NCI-H345 (cell line): ENCODE measurements around the gene TRPM1.

ENCODE experiments used
- DNase-seq: peaks from one replicate; lab custom pipeline; 2025; lab: John Stamatoyannopoulos, UW

TRPM1 gene

DNA sequence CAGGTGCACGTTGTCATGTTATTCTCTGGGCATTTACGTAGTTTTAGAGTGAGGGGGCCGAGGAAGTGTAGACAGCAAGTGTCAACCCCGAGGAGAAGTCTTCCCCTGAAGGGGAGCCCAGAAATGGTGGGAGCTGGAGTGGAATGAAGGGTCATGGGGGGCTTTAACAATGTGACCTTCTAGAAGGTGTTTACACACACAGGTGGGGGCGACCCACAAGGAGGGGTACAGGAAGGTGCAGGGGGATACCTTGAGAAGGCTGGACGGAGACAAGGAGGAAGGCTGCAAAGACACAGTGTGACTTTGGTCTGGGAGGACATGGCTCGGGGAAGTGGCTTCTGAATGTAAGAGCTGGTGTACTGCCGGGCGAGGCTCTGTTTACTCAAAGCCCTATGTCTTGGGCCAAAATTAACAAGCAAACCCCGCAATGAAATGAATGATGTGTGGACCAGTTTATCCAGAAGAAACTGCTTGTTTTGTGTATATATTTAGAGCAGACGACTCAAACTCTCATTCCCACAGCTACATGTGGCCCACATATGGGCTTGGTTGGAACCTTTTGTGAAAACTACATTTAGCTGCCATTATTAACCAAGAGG, 18.7 kb downstream of the TRPM1 start:
- no peak for DNase-seq

DNA sequence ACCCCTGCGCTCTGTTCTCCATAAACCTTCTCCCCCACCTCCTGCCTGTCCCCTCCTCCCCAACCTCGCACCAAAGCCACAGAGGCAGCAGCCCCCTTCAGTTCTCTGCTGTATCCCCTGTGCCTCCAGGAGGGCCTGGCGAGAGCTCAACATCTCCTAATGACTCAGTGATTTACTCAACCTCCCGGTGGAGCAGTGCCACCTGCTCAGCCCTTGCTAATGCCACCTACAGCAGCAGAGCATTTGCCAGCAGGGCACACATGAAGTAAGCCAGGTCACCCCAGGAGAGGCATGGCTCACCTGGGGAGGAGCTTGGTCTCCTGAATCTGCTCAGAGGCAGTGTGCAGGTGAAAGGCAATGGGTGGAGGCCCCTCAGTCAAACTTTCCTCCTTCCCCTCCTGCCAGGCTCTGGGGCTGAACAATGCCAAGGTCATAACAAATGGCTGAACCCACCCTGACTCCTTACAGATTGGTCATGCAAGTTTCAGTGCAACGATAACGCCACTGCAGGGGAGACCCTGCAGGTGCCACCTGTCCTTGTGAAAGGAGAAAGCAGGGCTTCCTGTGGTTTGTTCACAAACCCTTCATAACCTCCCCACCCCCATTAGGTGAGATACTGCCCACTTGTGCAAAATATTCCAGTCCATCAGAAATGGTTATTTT, 19.8 kb downstream of the TRPM1 start:
- DNase-seq: peak; percentile 76

DNA sequence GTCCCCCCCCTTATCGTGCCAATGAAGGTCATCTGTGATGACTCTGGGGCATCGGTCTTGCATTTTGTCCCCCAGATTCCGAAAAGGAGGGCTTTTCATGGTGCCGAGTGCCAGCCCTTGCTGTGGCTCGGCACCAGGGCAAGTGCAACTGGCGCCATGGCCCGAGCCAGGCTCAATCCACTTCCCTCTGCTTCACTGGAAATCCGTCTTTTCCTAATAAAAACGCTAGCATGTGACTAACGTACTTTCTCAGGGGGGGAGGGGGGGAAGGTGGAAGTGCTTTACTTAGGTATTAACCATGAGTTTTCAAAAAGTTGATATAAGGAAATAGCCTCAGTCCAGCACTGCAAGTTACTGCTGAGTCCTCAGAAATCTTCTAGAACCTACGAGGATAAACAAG, 20.5 kb downstream of the TRPM1 start:
- DNase-seq: no peak

DNA sequence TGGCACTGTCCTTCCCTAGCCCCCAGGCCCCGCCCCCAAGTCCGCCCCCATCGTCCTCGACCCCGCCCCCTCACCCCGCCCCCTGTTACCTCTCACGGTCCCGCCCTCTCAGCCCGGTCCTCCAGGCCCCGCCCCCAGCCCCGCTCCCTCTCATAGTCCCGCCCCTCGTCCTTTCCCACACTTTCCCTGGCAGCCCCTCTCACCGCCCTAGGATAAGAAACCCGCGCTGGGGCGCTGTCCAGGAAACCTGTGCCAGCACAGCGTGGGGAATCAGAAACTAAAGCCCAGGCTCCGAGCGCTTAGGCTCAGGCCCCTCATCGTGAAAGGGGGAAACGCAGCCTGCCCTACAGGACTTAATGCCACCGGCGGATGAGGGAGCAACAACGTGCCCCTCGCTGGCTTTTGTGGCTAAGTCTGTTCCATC, 20.9 kb downstream of the TRPM1 start:
- DNase-seq: no peak

DNA sequence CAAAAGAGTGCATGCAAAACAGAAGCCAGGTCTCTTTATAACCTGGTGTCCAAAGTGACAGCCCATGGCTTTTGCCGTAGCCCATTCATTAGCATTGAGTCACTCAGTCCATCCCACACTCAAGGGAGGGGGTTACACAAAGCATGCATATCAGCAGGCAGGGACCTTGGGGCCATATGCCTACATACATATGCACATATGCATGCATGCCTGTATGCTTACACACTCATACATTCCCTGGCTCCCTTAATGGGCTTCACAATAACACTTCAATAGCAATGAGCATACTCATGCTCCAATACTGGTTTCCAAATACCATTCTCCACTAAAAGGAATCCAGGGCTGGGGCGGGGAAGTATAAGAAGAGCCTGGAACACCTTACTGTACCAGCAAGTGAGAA, 22.0 kb downstream of the TRPM1 start:
- DNase-seq: no peak

DNA sequence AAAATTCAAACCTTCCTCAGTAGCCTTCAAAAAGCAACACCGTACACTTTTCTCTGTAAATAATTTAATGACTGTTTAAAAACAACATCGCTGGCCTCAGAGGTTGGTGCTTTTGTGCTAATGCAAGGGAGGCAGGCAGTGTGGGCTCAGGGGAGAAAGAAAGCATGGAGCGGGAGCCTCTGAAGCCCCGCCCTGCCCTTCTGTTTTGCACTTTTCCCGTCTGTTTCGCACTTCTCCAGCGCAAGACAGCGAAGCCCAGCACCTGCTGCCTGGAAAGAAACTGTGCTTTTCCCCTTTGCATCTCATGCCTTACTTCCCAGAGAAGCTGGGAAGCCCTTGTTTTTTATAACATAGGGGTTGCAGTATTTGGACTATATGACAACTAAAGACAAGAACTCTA, 23.1 kb downstream of the TRPM1 start:
- no peak for DNase-seq

DNA sequence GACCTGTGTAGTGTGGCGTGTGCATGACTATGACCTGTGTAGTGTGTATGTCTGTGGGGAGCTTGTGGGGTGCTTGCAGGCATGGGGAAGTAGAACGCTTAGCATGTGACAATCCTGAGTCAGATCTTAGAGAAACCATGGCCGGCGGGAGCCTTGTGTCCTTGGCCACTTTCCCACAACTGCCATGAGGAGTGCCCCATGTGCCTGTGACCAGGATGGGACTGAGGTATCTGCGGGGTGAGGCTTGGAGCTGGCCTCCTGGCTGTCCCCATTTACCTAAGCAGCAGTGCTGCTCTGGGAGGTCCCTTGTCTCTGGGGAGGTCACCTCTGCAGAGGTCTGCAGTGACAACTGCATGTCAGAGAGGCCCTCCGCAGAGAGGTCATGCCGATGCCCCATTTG, 23.6 kb downstream of the TRPM1 start:
- DNase-seq: no peak

DNA sequence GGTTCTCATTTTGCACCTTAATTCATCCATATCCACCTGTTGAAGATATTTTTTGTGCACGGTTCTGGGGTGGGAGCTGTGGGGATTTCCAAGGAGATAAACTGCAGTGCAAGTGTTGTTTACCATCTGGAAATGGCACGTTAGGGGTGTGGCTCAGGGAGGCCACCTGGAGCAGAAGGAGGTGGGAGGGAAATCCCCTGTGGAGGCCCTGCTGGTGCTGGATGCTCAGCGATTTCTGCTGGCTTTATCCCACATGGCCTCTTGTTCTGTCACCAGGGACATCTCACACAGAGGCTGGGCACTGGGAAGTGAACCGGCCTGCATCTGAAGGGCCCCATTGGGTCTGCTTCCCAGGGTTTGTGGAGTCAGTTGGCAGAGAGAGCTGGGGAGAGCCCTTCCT, 24.3 kb downstream of the TRPM1 start:
- peak; percentile 5 for DNase-seq

DNA sequence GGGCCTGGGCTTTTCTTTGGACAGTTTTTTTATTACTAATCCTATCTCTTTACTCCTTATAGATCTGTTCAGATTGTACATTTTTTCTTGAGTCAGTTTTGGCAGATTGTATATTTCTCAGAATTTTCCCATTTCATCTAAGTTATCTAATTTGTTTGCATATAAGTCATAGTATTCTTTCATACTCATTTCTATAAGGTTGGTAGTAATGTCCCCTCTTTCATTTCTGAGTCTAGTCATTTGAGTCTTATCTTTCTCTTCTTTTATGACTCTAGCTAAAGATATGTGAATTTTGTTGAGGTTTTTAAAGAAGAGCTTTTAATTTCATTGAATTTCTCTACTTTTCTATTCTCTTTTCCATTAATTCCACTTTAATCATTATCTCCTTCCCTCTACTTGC, 27.2 kb downstream of the TRPM1 start:
- DNase-seq: no peak

DNA sequence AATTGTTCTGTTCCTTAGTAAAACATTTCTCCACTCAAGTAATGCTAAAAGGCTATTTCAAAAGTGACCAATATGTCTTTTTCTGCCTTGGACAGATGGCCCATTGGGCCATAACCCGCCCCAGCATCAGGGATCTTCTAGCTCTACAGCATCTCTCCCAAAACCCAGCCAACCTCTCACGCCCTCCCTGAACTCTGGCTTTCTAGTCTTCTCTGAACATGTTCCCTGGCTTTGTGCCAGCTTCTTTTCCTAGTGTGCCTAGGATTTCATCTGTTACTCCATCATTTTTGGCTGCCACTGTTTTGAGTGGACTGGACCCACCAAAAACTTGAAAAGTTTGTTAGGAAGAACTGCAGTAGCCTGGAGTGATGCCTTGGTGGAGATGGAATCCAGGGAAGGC, 30.7 kb downstream of the TRPM1 start:
- DNase-seq: no peak

DNA sequence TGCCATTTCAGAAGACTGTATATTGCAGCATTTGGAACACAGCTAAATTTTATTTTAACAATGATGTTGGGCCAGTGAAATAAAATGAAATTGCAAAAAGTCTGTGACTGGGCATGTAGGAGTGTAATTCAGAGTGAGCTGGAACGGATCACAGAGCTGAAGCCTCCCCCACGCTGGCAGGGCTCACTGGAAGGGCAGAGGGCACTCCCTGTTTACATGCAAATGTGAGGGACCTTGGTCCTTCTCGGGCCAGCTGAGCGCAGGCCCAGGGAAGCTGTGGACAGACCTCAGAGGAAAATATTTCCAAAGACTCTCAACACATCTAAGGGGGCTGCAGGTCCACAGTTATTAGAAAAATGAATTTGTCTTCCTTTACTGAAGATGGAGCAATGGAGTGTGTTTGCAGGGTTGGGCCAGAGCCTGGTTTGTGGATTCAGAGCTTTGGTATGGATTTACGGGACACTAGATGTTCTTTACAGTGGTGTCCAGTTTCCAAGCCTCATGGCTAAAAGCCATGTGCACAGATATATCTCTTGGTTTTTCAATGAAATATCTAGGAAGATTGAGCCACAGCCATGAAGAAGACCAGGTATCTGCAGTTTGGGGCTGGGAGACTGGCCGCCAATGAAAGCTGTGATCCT, 32.0 kb downstream of the TRPM1 start:
- no peak for DNase-seq

DNA sequence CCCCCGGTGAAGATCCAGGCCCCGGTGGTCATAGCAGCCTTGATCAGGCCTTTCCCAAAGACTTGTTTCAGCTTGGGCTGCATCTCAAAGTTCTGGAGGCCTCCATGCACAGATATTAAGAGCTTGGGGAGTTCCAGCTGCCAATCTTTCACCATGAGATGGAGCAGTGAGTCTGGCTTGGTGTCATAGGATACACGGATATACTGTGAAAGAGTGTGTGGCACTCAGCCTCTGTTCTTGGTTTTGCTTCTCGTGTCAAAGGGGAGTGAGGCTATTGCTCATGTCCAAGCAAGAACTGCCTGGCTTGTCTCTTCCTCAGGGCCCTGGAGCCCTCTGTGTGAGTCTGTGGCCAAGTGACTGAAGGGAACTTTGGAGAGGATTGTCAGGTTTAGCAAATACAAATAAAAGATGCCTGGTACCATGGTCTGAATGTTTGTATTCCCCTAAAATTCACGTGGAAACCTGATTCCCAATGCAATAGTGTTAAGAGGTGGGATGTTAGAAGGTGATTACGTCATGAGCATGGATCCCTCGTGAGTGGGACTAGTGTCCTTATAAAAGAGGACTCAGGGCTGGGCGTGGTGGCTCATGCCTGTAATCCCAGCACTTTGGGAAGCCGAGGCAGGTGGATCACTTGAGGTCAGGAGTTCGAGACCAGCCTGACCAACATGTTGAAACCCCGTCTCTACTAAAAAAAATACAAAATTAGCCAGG, 33.5 kb downstream of the TRPM1 start:
- DNase-seq: no peak

DNA sequence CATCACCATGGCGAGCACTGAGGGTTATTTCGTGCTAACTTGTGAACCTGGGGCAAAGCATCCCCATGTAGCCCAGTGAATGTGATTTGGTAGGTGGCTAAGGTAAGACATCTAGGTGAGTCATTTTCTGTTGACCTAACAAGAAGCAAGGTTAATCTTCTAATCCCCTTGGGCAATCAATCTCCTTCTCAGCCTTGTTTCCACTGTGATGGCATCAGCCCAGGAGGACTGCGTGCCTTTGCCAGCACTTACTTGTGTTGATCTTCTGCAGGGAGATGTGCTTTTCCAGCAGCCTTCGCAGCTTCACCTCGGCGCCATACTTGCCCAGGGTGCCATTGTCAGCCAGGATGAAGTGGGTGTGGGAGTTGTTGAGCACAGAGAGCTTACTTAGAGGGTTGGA, 35.7 kb downstream of the TRPM1 start:
- no peak for DNase-seq

DNA sequence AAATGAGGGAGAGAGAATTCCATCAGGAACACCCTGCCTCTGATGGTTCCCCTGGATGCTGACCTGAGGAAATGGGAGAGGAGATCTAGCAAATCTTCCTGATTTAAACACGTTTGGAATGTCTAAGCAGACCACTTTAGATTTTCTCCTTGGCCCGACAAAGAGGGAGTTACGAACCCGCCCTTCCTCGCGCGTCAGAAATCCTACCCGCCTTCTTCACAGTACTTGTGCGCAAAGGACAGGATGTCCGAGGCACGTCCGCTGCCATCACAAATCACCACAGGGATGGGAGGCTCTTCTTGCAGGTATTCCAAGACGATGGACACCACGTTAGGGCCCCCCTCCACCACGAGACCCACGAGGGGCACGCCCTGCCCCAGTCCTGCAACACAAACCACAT, 38.6 kb downstream of the TRPM1 start:
- DNase-seq: no peak

DNA sequence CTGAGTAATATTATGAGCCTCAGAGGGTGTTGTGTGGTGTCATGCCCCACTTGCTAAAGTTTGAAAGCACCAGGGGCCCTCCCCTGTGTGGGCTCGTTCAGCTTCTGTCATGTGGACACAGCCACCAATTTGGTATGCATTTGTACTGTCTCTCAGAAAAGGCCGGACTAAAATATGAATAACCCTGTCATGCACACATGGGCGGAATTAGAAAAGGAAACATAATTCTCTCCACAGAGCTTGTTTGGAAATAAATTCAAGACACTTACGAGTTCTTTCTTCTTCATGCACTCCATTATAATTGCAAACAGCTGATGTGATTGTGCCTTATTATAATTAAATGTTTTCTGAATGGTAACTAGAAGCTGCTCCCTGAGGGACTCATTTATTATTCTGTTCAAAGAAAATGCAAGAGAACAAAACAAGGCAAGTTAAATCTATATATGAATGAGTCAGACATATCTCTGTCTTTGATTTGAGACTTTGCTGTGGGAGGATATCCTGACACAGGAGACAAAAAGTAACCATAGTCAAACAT, 39.1 kb downstream of the TRPM1 start:
- no peak for DNase-seq

DNA sequence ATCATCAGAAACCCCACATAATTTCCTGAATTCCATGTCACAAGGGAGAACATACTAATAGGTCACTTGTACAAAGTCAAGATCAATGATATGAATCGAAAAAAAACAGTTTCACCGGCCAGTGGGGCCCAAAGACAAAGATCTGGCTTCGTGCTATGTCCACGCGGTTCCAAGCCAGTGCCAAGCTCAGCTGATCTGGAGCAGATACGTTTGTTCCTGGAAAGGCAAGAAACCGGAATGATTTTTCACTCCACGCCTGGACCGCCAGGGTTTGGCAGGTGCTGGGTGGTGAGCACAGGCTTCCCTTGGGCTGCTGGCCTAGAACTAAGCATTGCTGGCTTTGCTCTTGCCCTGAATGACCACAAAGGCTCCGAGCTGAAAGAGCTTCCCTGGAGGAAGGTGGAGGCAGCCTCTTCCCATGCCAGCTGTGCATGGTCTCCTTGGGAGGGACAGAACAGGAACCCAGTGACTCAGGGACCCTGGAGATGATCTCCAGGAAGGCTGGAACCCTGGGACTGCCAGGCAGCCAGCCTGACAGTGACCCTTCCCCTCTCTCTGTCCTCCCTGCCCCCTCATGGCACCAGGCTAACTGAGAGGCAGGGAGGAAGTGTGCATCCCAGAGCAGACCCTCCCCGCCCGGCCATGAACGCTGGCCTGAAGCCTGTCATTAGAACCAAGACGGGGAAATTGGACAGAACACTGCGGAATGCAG, 40.9 kb downstream of the TRPM1 start:
- no peak for DNase-seq

DNA sequence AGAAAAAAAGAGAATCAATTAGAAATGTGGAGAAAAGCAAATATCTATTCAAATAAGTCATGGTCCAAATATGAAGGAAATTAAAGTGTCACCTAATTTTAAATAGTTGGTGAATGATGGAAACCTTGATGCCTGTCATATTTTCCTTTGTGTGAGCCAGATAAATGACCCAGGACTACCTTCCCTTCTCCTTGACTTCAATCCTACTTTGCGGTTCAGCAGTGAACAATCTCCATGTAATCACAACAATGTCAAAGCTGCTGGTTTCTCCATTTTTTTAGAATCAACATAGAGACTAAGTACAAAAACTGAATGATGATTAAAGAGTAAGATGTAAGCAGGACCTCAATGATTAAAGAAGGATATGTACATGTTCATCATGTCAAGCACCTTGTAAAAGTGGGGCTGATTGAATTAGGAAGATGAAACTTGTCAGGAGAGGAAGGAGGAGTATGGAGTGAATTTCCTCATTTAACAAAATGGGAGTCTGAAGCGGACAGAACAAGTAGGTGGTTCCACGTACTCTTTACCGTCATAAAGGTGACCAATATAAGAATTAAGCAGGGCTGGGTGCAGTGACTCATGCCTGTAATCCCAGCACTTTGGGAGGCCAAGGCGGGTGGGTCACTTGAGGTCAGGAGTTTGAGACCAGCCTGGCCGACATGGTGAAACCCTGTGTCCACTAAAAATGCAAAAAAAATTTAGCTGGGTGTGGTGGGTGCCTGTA, 43.1 kb downstream of the TRPM1 start:
- DNase-seq: no peak

DNA sequence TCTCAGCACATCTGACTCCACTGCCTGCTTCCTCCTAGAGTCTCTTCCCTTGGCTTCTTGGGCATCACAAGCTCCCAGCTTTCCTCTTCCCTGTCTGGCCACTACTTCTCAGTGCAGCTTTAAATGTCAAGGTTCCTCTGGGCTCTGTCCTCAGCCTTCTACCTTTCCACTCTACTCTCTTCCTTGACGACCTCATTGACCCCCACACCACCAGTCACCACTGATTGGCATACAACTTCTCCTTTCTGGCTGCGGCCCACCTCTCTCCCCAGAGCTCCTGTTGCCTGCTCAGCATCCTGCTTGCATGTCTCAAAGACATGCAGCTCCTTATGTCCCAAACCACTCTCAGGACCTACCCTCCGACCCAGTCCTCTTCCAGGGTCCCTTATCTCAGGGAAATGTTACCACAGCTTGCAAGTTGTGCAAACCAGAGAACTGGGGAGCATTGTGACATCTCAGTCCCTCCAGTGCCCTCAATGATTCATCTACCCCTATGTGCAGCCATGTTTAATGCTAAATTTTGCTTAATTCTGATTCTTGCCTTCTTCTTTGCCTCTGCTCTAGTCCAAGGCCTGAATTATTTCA, 49.9 kb downstream of the TRPM1 start:
- DNase-seq: no peak

DNA sequence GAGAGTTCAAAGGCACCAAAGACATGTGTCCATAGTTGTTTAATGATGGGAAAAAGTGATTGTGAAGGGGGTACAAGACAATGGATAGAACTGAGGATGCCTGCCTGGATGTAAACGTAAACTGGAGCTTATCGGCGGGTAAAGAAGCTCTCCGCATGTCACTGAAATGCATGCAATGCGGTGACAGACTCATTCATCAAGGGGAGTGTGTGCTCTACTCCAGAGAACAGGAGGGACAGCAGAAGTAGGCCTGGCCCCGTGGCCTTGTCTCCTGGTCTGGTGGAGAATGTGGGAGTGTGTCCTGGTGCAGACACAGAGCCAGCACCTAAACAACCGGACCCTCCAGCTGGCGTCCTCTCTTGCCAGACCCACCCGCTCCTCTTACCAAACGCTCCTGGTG, 50.6 kb downstream of the TRPM1 start:
- no peak for DNase-seq

DNA sequence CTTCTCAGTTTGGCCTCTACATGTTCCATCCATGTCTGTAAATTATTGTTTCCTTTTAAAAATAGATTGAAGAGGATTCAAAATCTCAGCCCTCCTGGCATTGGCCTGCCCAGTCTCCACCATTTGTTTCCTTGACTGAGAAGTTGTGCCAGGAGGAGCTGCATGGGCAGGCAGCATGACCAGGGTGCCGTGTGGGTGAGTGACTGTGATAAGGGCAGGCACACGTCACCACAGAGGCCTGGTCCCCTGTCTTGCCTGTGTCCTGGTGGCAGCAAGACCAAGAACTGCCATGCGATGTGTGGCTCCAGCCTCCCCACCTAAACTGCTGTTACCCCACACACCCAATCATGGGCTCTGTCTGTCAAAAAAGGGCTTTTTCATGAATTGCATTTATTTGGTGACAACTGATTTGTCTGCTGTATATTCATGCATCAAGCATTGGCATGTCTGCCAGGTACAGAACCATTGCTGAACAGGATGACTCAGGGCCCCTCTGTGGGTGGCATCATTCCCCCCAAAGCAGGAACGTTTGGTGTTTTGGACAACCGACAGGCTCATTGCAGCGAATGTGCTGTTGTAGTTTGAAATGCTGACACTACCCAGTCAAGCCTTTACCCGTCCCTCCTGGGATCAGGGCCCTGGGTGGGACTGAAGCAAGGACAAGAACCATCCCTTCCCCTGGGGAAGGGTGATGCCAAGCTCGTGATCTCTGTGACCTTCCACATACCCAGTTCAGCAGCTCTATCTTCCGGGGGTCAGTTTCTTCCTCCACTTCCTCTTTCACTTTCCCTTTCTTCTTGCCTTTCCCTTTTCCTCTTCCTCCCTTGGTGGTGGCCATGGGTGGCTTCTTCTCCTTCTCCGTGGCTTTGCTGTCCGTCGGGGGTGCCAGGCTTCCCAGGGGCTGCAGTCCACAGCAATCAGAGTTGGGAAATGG, 51.6 kb downstream of the TRPM1 start:
- DNase-seq: no peak
